Stomach (tissue), 4 donors: ENCODE measurements around the gene AGFG1.

Source experiments
- EP300 ChIP-seq: sonication (generic); formaldehyde crosslinking; IDR thresholded peaks from one replicate; pipeline ENCODE4 v1.6.1; 2017; ENCODE audit warnings: antibody characterized with exemption
- POLR2A ChIP-seq, 4 donors: fragments of 450-650 bp; IDR thresholded peaks; one replicate each; pipeline ENCODE4 v1.6.1; 2016; ENCODE audit warnings: antibody characterized with exemption in 4 of 4, control low read depth in 2 of 4, mild to moderate bottlenecking in 1 of 4, moderate library complexity in 1 of 4
- POLR2AphosphoS5 ChIP-seq, 3 donors: sonication (generic); formaldehyde crosslinking; IDR thresholded peaks; one replicate each; pipeline ENCODE4 v1.6.1; 2016; ENCODE audit warnings: antibody characterized with exemption in 3 of 3
- TF ChIP-seq, protein P1 (sequence below), 7 experiments: fragments of 450-650 bp in 4 of 7; fragments of 200-600 bp in 3 of 7; sonication (generic) in 3 of 7; IDR thresholded peaks; one replicate each; pipeline ENCODE4 v1.5.1; 2016 to 2019; ENCODE audit warnings: antibody characterized with exemption in 7 of 7, control low read depth in 2 of 7, mild to moderate bottlenecking in 1 of 7

GRCh38 chr2:227579791-227580190 lies 107.8 kb downstream of the AGFG1 start:
- TF ChIP-seq, protein P1, sequence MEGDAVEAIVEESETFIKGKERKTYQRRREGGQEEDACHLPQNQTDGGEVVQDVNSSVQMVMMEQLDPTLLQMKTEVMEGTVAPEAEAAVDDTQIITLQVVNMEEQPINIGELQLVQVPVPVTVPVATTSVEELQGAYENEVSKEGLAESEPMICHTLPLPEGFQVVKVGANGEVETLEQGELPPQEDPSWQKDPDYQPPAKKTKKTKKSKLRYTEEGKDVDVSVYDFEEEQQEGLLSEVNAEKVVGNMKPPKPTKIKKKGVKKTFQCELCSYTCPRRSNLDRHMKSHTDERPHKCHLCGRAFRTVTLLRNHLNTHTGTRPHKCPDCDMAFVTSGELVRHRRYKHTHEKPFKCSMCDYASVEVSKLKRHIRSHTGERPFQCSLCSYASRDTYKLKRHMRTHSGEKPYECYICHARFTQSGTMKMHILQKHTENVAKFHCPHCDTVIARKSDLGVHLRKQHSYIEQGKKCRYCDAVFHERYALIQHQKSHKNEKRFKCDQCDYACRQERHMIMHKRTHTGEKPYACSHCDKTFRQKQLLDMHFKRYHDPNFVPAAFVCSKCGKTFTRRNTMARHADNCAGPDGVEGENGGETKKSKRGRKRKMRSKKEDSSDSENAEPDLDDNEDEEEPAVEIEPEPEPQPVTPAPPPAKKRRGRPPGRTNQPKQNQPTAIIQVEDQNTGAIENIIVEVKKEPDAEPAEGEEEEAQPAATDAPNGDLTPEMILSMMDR (IDR thresholded peaks at IDR 0.05), result no peak
- TF ChIP-seq POLR2A (IDR thresholded peaks at IDR 0.05) (no peak), POLR2AphosphoS5 (IDR thresholded peaks at IDR 0.05) (no peak), EP300 (no peak)
